ENCODE measurements around the gene GAPDH. TPM values are rescaled to one million over a fixed set of nuclear protein-coding genes. Genes with fewer than 3 reads are reported as not detected.
"Not testable (repeated sequence)": the region's sequence is repeated elsewhere in the genome, so short reads cannot be mapped to it uniquely, and the experiment has no call there.

GAPDH gene
- total RNA-seq: 4,827 TPM
- long read RNA-seq, transcript GAPDH-201 (9 exons, 1,875 nt): major isoform, 6,192 of 6,762 reads
- long read RNA-seq, transcript GAPDH-205 (9 exons, 1,348 nt): minor isoform, 10 of 6,762 reads
- long read RNA-seq, transcript GAPDH-204 (8 exons, 1,256 nt): minor isoform, 69 of 6,762 reads
- long read RNA-seq, partial matches to known transcripts: 431 of 6,762 reads
- long read RNA-seq, other reads (novel, unspliced or antisense): 59 of 6,762 reads

DNA sequence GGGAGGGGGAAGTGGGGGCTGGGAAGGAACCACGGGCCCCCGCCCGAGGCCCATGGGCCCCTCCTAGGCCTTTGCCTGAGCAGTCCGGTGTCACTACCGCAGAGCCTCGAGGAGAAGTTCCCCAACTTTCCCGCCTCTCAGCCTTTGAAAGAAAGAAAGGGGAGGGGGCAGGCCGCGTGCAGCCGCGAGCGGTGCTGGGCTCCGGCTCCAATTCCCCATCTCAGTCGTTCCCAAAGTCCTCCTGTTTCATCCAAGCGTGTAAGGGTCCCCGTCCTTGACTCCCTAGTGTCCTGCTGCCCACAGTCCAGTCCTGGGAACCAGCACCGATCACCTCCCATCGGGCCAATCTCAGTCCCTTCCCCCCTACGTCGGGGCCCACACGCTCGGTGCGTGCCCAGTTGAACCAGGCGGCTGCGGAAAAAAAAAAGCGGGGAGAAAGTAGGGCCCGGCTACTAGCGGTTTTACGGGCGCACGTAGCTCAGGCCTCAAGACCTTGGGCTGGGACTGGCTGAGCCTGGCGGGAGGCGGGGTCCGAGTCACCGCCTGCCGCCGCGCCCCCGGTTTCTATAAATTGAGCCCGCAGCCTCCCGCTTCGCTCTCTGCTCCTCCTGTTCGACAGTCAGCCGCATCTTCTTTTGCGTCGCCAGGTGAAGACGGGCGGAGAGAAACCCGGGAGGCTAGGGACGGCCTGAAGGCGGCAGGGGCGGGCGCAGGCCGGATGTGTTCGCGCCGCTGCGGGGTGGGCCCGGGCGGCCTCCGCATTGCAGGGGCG, at the start of gene GAPDH:
Gene GAPDH, plus strand, starts transcription at position 595 of the 772 bp plus-strand sequence. CDS start 316 bp downstream, outside the sequence.
- DNase-seq (ENCODE audit: low spot score): peak; percentile 97
- intact Hi-C loops (cut with DNase I): loop anchor here (1.0 to 5.0 kb wide), 4 partner anchors 20 to 197 kb away; partner anchors contain the start of genes MRPL51 and VAMP1

DNA sequence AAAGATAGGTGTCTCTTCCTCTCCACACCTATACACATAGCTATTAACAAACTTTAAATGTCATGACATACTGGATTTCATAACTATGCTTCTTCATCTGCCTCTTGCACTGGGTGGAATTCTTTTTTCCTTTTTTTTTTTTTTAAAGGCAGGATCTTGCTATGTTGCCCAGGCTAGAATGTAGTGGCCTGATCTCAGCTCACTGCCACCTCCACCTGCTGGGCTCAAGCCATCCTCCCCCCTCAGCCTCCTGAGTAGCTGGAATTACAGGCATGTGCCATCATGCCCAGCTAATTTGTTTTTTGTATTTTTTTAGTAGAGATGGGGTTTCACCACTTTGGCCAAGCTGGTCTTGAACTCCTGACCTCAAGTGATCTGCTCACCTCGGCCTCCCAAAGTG, 46.1 kb upstream of the GAPDH start:
- intact Hi-C loops (cut with DNase I): no loop called here
- DNase-seq (ENCODE audit: low spot score): no peak

DNA sequence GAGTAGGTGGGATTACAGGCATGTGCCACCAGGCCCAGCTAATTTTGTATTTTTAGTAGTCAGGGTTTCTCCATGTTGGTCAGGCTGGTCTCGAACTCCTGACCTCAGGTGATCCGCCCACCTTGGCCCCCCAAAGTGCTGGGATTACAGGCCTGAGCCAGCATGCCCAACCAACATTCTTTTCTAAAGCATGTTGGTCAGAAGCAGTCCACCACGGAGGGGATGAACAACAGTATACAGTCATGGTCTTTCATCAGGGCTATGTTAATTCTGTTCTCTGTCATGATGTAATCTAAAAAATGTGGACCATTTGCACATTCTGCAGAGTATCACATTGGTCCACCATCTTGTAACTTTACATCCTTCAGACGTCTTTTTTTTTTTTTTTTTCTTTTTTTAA, 44.9 kb upstream of the GAPDH start:
- intact Hi-C loops (cut with DNase I): no loop called here
- DNase-seq (ENCODE audit: low spot score): no peak

DNA sequence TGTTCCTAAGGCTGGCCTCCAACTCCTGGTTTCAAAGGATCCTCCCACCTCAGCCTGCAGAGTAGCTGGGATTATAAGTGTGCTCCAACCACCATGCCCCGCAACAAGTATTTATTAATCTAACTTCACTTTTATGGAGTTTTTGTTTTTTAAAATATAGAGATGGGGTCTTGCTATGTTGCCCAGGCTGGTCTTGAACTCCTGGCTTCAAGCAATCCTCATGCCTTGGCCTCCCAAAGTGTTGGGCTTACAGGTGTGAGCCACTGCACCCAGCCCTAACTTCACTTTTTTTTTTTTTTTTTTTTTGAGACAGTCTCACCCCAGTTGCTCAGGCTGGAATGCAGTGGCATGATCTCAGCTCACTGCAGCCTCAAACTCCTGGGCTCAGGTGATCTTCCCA, 43.6 kb upstream of the GAPDH start:
- DNase-seq (ENCODE audit: low spot score); intact Hi-C loops (cut with DNase I): not testable (repeated sequence)

DNA sequence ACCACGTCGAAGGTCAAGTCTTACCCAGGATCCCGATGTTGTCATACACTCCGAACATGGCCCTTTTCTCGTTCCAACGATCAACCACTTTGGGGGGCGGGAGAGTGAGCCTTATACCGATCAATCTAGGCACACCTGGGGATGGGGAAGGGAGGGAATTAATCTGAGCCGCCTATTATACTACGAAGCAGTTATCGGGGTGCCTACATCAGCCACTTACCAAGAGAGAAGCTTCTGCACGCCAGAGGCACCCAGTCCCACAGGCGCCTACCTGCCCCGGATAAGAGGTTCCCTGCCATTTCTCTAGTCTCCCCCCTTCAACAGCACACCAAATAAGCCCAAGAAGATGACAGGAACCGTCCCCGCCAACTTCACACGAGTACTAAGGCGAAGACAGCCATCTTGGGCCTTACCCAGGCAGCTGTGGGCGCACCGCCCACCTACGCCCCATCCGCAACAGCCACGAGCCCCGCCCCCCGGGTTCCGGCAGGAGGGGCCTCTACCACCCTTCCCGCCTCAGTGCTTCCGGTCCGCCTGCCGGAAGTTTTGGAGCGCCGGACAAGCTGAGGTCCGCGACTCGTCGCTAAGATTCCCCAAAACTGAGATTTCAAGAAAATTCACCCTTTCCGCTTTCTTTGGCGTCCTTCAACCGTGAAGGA, 41.4 kb upstream of the GAPDH start, which contains the start of gene MRPL51:
Gene MRPL51, minus strand, starts transcription at position 425 of the 659 bp plus-strand sequence. Its CDS starts 126 bp downstream, at position 299.
- intact Hi-C loops (cut with DNase I): loop anchor here (2.0 kb wide), 2 partner anchors 42 kb away; partner anchors contain the start of gene GAPDH
- peak; percentile 99 for DNase-seq (ENCODE audit: low spot score)

DNA sequence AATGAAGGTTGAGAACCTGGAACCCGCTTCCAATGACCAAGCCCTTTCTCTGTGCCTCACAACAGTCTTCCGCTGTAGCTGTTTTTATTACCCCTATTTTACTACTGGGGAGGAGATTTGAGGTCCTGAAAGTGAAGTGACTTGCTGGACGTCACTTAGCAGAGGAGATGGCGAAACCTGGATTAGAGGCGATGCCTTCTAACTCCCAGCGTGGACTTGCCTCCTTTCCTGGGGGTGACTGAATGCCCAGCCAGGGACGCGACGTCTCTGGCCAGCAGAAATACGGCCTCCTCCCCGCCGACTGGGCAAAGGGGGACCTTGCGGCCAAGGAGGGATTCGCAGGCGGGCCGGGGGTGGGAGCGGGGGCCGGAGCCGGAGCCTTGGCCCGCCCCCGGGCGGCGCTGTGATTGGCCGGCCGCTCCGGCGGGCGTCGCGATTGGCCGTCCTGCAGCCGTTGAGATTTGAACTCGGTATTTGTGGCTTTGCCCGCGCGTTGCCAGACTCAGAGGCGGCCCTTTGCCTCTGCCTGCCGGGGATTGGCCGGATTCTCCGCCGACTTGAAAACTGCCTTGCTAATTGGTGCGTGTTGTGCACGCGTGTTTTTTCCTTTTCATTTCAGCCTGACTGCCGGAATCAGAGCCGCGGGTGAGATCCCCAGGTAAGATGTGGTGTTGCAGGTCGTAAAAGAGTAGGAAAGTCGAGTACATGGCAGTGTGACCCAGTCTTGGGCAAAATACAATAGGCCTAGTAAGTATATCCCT, 40.6 kb upstream of the GAPDH start, which contains the start of gene NCAPD2:
Gene NCAPD2, plus strand, starts transcription at position 606 of the 761 bp plus-strand sequence. CDS start 997 bp downstream, outside the sequence.
- peak; percentile 98 for DNase-seq (ENCODE audit: low spot score)
- intact Hi-C loops (cut with DNase I): loop anchor here (2.0 kb wide), 2 partner anchors 41 to 43 kb away; partner anchors contain the start of gene GAPDH

DNA sequence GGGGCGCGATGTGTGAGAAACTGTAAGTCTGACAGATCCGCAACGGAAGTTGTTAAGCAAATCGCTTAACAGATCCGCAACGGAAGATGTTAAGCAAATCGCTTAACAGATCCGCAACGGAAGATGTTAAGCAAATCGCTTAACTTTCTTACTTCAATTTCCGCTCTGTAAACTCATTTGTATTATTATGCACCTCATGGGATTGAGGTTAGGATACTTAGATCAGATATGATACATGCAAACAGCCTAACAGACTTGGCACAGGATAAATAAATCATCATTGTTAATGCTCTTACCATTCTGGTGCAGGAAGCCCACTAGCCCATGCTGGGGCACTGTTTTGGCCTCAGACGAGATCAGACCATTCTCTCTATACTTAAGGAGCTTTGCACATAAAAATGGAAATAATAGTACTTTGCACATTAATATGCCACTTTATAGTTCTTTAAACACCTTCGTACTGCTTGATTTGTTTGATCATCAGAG, 40.0 kb upstream of the GAPDH start:
- no peak for DNase-seq (ENCODE audit: low spot score)
- intact Hi-C loops (cut with DNase I): no loop called here

DNA sequence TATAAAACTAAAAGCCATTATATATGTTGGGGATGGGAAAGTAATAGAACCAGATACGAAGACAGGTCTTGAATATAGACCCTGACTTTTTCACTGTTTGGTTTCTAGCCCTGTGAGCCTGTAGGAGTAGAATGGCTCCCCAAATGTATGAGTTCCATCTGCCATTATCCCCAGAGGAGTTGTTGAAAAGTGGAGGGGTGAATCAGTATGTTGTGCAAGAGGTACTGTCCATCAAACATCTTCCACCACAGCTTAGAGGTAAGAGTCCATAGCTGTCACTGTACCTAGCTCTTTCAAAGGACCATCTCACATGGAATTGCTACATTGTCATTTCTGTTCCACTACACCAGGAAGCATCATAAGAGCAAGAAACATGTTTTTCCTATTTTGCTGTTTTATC, 39.3 kb upstream of the GAPDH start:
- no peak for DNase-seq (ENCODE audit: low spot score)
- intact Hi-C loops (cut with DNase I): no loop called here

DNA sequence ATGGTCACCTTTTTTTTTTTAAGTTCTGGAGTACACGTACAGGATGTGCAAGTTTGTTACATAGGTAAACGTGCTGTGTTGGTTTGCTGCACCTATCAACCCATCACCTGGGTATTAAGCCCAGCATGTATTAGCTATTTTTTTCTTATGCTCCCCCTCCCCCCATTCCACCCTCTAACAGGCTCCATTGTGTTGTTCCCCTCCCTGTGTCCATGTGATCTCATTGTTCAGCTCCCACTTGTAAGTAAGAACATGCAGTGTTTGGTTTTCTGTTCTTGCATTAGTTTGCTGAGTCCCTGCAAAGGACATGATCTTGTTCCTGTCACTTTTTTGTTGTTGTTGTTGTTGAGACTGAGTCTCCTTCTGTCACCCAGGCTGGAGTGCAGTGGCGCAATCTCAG, 37.0 kb upstream of the GAPDH start:
- intact Hi-C loops (cut with DNase I); DNase-seq (ENCODE audit: low spot score): not testable (repeated sequence)

DNA sequence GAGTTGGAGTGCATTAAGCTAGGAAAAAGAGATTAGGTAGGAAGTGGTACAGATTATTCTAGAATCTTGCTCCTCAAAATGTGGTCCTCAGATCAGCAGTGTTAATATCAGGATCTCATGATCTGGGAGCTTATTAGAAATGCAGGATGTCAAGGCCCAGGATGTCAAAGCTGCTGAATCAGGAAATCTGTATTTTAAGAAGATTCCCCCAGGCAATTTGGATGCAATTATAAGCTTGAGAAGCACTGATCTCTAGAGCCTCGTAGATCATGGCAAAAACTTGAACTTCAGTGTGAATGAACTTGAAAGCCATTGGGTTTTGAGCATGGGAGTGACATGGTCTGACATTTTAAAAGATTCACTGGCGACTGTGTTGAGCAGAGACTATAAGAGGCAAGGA, 33.9 kb upstream of the GAPDH start:
- no peak for DNase-seq (ENCODE audit: low spot score)

DNA sequence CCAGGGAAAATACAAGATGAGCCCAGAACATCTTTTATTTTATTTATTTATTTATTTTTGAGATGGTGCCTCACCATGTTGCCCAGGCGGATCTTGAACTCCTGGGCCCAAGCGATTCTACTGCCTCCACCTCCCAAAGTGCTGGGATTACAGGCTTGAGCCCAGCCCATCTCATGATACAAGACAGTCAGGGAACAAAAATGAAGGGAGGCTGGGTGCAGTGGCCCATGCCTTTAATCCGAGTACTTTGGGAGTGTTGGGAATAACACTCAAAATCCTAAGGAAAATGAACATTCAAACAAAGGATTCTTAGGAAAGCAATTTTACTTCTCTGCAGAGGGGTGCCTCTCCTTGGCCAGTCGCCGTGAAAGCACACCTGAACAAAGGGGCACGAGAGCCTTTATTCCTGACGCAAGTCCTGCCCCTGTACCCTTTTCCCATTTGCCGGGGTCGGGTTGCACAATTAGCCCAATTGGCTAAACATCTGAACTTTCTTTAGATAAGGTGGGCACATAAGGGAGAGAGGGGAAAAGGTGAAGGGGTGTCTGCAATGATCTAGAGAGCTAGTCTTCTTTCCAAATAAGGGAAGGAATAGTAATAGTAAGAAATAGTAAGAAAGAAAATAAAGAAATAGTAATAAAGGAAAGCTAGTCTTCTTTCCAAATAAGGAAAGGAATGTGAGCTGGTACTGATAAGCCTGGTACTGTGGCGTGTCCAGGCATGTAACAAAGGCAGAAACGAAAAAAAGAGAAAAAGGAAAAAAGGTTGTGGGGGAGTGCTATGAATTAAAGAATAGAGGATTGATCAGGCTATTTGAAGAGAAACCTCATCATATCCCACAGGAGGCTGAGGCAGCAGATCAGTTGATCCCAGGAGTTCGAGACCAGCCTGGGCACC, 27.0 kb upstream of the GAPDH start:
- intact Hi-C loops (cut with DNase I): no loop called here
- DNase-seq (ENCODE audit: low spot score): no peak

More for the DNA sequence above, 33.9 kb upstream of the GAPDH start:
- intact Hi-C loops (cut with DNase I): no loop called here

DNA sequence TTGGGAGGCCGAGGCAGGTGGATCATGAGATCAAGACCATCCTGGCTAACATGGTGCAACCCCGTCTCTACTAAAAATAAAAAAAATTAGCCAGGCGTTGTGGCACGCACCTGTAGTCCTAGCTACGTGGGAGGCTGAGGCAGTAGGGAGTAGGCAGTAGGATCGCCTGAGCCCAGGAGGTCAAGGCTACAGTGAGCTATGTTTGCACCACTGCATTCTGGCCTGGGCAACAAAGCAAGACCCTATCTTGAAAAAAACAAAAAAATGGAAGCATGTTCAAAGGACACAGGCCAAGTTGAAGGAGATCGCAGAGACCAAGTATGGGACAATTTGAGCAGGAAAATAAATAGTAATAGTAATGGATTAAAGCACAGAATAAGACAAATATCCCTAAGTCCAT, 26.2 kb upstream of the GAPDH start:
- DNase-seq (ENCODE audit: low spot score): no peak
- intact Hi-C loops (cut with DNase I): no loop called here

DNA sequence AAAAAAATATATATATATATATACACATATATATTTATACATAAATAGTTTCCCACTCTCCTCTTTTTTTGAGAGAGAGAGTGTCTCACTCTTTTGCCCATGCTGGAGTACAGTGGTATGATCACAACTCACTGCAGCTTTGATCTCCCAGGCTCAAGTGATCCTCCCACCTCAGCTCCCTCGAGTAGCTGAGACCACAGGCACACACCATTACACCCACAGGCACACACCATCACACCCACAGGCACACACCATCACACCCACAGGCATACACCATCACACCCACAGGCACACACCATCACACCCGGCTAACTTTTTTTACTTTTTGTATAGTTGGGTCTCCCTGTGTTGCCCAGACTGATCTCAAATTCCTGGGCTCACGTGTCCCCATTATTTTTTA, 14.1 kb upstream of the GAPDH start:
- no peak for DNase-seq (ENCODE audit: low spot score)
- intact Hi-C loops (cut with DNase I): no loop called here

DNA sequence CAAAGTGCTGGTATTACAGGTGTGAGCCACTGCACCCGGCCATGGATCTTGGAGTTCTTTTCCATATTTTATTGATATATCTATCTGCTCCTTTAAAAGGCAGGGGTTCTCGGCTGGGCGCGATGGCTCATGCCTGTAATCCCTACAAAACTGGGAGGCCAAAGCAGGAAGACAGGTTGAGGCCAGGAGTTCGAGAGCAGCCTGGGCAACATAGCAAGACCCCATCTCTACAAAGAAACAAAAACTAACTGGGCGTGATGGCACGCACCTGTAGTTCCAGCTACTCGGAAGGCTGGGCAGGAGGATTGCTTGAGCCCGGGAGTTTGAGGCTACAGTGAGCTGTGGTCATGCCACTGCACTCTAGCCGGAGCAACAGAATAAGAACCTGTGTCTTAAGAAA, 12.1 kb upstream of the GAPDH start:
- intact Hi-C loops (cut with DNase I): no loop called here
- no peak for DNase-seq (ENCODE audit: low spot score)

DNA sequence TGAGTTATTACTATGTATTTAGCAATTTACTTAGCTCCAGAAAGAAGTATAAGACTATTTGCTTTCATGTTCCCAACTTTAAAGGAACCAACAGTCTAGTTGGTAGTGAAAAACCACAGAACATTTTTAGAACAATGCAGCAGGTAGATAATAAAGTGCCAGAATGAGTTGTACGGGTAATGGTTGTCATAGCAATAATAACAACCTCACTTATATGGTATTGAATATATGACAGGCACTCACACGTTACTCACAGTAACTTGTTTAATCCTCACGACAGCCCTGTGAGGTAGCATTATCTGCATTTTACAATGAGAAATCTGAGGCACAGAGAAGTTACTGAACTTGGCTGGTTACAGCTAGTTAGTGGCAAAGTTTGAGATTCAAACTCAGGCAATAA, 10.6 kb upstream of the GAPDH start:
- intact Hi-C loops (cut with DNase I): no loop called here

DNA sequence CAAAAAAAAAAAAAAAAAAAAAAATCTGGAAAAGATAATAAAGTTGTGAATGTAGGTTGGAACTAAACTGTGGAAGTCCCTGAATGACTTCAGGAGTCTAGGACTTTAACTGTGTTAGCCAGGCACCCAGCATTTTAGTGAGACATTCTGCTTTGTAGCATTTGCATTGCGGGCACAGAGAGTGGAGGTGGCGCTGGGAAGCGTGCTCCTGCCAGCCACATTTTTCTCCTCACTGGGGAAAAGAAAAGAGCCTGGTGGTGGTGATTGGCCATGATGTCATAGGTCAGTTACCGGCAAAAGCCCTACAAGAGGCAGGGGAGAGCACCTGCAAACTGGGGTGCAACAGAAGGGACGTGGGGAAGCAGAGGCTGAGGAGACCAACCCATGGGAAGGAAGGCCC, 9.7 kb upstream of the GAPDH start:
- intact Hi-C loops (cut with DNase I): no loop called here
- no peak for DNase-seq (ENCODE audit: low spot score)

More for the DNA sequence above, 10.6 kb upstream of the GAPDH start:
- no peak for DNase-seq (ENCODE audit: low spot score)

DNA sequence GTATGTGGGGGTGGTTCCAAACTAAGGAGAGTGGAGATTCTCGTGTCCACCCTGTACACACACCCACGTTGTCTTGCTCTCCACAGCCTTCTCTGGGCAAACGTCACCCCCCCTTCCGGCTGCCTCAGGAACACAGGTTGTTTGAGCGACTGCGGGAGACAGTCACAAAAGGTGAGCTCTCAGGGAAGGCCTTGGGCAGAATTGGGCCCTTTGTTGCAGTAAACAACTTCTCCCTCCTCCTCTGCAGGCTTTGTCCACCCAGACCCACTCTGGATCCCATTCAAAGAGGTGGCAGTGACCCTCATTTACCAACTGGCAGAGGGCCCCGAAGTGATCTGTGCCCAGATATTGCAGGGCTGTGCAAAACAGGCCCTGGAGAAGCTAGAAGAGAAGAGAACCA, 8.1 kb upstream of the GAPDH start:
- no peak for DNase-seq (ENCODE audit: low spot score)
- intact Hi-C loops (cut with DNase I): no loop called here

DNA sequence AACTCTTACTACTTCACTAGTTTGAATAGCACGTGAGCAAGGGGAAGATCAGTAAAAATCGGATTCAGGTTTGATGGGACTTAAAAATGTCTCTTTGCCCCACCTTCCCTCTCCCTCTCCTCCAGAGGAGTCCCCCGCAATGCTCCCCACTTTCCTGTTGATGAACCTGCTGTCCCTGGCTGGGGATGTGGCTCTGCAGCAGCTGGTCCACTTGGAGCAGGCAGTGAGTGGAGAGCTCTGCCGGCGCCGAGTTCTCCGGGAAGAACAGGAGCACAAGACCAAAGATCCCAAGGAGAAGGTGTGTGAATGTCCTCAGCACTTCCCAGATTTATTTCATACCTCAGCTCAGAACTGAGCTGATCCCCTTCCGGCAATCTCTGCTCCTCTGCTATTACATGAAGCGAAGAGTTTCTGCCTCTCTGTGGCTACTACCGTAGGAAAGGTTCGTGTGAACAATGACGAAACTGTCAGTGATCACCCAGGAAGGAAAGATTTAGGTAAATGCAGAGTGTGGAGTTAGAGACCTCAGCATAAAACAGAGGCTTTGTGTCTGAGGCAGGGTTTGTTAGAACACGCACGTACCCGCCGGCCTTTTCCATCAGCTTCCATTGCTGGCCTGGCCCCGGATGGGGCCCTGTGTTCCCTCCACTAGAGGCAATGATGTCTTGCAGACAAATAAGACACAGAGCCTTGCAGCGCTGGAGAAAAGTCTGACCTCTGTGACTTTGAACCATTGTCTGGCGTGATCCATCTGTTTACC, 7.4 kb upstream of the GAPDH start:
- DNase-seq (ENCODE audit: low spot score): no peak
- intact Hi-C loops (cut with DNase I): no loop called here
